ENCODE data around the gene BMF.

GRCh38 chr15:40066589-40066988 lies 42.1 kb downstream of the BMF start:
- TF ChIP-seq, protein P1, sequence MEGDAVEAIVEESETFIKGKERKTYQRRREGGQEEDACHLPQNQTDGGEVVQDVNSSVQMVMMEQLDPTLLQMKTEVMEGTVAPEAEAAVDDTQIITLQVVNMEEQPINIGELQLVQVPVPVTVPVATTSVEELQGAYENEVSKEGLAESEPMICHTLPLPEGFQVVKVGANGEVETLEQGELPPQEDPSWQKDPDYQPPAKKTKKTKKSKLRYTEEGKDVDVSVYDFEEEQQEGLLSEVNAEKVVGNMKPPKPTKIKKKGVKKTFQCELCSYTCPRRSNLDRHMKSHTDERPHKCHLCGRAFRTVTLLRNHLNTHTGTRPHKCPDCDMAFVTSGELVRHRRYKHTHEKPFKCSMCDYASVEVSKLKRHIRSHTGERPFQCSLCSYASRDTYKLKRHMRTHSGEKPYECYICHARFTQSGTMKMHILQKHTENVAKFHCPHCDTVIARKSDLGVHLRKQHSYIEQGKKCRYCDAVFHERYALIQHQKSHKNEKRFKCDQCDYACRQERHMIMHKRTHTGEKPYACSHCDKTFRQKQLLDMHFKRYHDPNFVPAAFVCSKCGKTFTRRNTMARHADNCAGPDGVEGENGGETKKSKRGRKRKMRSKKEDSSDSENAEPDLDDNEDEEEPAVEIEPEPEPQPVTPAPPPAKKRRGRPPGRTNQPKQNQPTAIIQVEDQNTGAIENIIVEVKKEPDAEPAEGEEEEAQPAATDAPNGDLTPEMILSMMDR (IDR thresholded peaks at IDR 0.05) = no peak
- no peak for TF ChIP-seq POLR2A (IDR thresholded peaks at IDR 0.05)
